Liver (tissue), 9 donors: ENCODE data around the gene PWWP2B. TPM values are rescaled to one million over a fixed set of nuclear protein-coding genes. Genes with fewer than 3 reads are reported as not detected.

ENCODE experiments used
- DNase-seq: peaks from one replicate; pipeline ENCODE4 v3.0.0-alpha.2; 2017; ENCODE audit warnings: low spot score
- H3K27ac ChIP-seq, 2 donors: one replicate each; pipeline ENCODE4 v1.7.0; 2013; ENCODE audit warnings: inconsistent platforms in 2 of 2, low read length in 2 of 2, control low read depth in 1 of 2, low read depth in 1 of 2, mild to moderate bottlenecking in 1 of 2
- H3K27me3 ChIP-seq, 4 donors: one replicate each; pipeline versions ENCODE4 v1.6.1 to v1.7.0; 2013; ENCODE audit warnings: low read length in 3 of 4, inconsistent platforms in 1 of 4, mild to moderate bottlenecking in 1 of 4, moderate library complexity in 1 of 4; ENCODE audit not compliant: control insufficient read depth in 4 of 4, insufficient read depth in 4 of 4
- H3K36me3 ChIP-seq, 4 donors: one replicate each; pipeline versions ENCODE4 v1.6.1 to v1.7.0; 2013; ENCODE audit warnings: low read length in 3 of 4, mild to moderate bottlenecking in 3 of 4, low read depth in 1 of 4, moderate library complexity in 1 of 4; ENCODE audit not compliant: control insufficient read depth in 4 of 4, insufficient read depth in 3 of 4
- H3K4me1 ChIP-seq, 4 donors: one replicate each; pipeline versions ENCODE4 v1.6.1 to v1.7.0; 2013; ENCODE audit warnings: low read length in 3 of 4, mild to moderate bottlenecking in 3 of 4, moderate library complexity in 1 of 4; ENCODE audit not compliant: control insufficient read depth in 4 of 4, insufficient read depth in 4 of 4
- H3K4me3 ChIP-seq, 3 donors: one replicate each; pipeline versions ENCODE4 v1.6.1 to v1.7.0; 2013; ENCODE audit warnings: low read length in 3 of 3, control low read depth in 1 of 3, low read depth in 1 of 3, mild to moderate bottlenecking in 1 of 3
- H3K9ac ChIP-seq, 2 donors: one replicate each; pipeline ENCODE4 v1.7.0; 2013; ENCODE audit warnings: low read length in 2 of 2, mild to moderate bottlenecking in 2 of 2, moderate library complexity in 2 of 2, control low read depth in 1 of 2, low read depth in 1 of 2
- H3K9me3 ChIP-seq, 4 donors: one replicate each; pipeline versions ENCODE4 v1.6.1 to v1.7.0; 2013; ENCODE audit warnings: low read length in 3 of 4; ENCODE audit not compliant: control insufficient read depth in 4 of 4
- EGR1 ChIP-seq, 2 donors: IDR thresholded peaks; 2 replicates each; pipeline ENCODE4 v1.6.1; 2016 to 2018; ENCODE audit warnings: antibody characterized with exemption in 2 of 2, low read depth in 2 of 2
- FOXA1 ChIP-seq: IDR thresholded peaks from 2 replicates; pipeline ENCODE4 v1.6.1; 2016; ENCODE audit warnings: antibody characterized with exemption
- FOXA2 ChIP-seq: IDR thresholded peaks from 2 replicates; pipeline ENCODE4 v1.6.1; 2016; ENCODE audit warnings: antibody characterized with exemption
- GABPA ChIP-seq, 2 donors: IDR thresholded peaks in 1 of 2; conservative IDR thresholded peaks in 1 of 2; 2 replicates each; pipeline ENCODE4 v1.6.1; 2016; ENCODE audit warnings: antibody characterized with exemption in 2 of 2, mild to moderate bottlenecking in 1 of 2, moderate library complexity in 1 of 2
- HNF4A ChIP-seq, 2 donors: conservative IDR thresholded peaks; 2 replicates each; pipeline ENCODE4 v1.6.1; 2016; ENCODE audit warnings: antibody characterized with exemption in 2 of 2, mild to moderate bottlenecking in 2 of 2
- HNF4G ChIP-seq: IDR thresholded peaks from 2 replicates; pipeline ENCODE4 v1.6.1; 2016; ENCODE audit warnings: antibody characterized with exemption
- JUND ChIP-seq, 2 donors: IDR thresholded peaks; 2 replicates each; pipeline ENCODE4 v1.6.1; 2016; ENCODE audit warnings: antibody characterized with exemption in 2 of 2
- NR2F2 ChIP-seq: IDR thresholded peaks from 2 replicates; pipeline ENCODE4 v1.6.1; 2016; ENCODE audit warnings: antibody characterized with exemption
- RAD21 ChIP-seq, 2 donors: IDR thresholded peaks; 2 replicates each; pipeline ENCODE4 v1.6.1; 2016; ENCODE audit warnings: antibody characterized with exemption in 2 of 2, mild to moderate bottlenecking in 2 of 2
- RXRA ChIP-seq, 2 donors: IDR thresholded peaks; 2 replicates each; pipeline ENCODE4 v1.6.1; 2017 to 2018; ENCODE audit warnings: antibody characterized with exemption in 2 of 2, mild to moderate bottlenecking in 1 of 2
- SP1 ChIP-seq: IDR thresholded peaks from 2 replicates; pipeline ENCODE4 v1.6.1; 2018; ENCODE audit warnings: antibody characterized with exemption, mild to moderate bottlenecking
- TAF1 ChIP-seq: conservative IDR thresholded peaks from 2 replicates; pipeline ENCODE4 v1.6.1; 2016; ENCODE audit warnings: antibody characterized with exemption, mild to moderate bottlenecking
- YY1 ChIP-seq: IDR thresholded peaks from 2 replicates; pipeline ENCODE4 v1.6.1; 2016; ENCODE audit warnings: antibody characterized with exemption, mild to moderate bottlenecking
- WGBS: extraction: QIAGEN DNeasy Blood & Tissue Kit; methylation state at CpG from one replicate; pipeline ENCODE4 v1.1.7; 2013; 5-methylcytosine and 5-hydroxymethylcytosine counted together
- polyA plus RNA-seq, 2 donors: library from polyadenylated mRNA; stranded (reverse) in 1 of 2; unstranded in 1 of 2; fragments of 200-250 nt in 1 of 2; fragments of >200 nt in 1 of 2; fragmentation: Nextera tagmentation in 1 of 2; extraction: Ambion mirVana in 1 of 2; gene quantifications; one replicate each; pipeline versions ENCODE4 v1.2.1 to v1.2.3, GENCODE V29; 2013 to 2015
- total RNA-seq, 2 donors: library from RNA; depleted of rRNA; stranded (reverse); fragments of >200 nt; gene quantifications; one replicate each; pipeline ENCODE4 v1.2.3, GENCODE V29; 2014
- TF ChIP-seq, protein P1 (sequence below): IDR thresholded peaks from 2 replicates; pipeline ENCODE4 v1.6.1; 2016; ENCODE audit warnings: antibody characterized with exemption, mild to moderate bottlenecking
- TF ChIP-seq, protein P2 (sequence below): fragments of 150-350 bp; IDR thresholded peaks from 2 replicates; pipeline ENCODE4 v1.5.1; 2017; ENCODE audit warnings: improper control_type of control experiment, low read depth, low read length; ENCODE audit not compliant: missing input control
- TF ChIP-seq, protein P3 (sequence below): IDR thresholded peaks from 2 replicates; pipeline ENCODE4 v1.6.1; 2016; ENCODE audit warnings: antibody characterized with exemption
- TF ChIP-seq, protein P4 (sequence below): IDR thresholded peaks from 2 replicates; pipeline ENCODE4 v1.6.1; 2016; ENCODE audit warnings: antibody characterized with exemption
- TF ChIP-seq, protein P5 (sequence below): IDR thresholded peaks from 2 replicates; pipeline ENCODE4 v1.6.1; 2016; ENCODE audit warnings: antibody characterized with exemption
- donor health status: healthy.
- donor health status: healthy.
- donor health status: healthy.
- donor health status: healthy.
- donor health status: healthy.

The PWWP2B gene
- total and polyA plus RNA-seq, 4 donors = 0.75 to 4.2 (median 3.6) TPM

DNA sequence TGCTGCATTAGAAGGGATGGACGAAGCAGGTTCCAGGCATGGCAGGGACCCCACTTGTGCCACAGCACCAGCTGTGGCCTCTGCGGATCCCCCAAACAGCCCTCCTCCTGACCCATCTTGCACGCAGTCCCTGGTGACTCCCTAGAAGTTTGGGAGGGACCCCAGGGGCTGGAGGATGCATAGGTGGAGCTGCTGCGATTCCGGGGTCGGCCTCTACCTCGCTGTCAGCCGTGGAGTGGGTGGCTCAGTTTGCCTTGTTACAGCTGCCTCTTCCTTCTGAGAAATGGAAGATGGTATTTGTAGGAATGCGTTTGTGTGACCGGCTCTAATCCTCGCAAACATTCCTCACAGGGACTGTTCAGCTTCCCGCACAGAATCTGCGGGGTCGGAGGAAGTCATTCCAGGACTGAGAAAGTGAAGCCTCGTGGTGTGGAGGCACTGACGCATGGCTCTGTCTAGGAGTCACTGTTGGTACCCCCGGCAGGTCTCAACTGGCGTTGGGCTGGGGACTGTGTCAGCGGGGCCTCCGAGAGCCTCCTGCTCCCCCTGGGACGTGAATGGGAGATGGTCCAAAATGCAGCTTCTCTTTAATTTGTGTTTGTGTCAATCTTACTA, 17.5 kb downstream of the PWWP2B start (continued):
- no peak for TF ChIP-seq NR2F2

- no peak for DNase-seq
- H3K36me3 ChIP-seq = no peaks in the 10 kb centered on the region
- TF ChIP-seq SP1 = no peak
- no peak for TF ChIP-seq TAF1
- TF ChIP-seq HNF4A (conservative IDR thresholded peaks at IDR 0.05) = no peak
- no peak for TF ChIP-seq HNF4G
- TF ChIP-seq YY1 = no peak
- TF ChIP-seq, protein P1, sequence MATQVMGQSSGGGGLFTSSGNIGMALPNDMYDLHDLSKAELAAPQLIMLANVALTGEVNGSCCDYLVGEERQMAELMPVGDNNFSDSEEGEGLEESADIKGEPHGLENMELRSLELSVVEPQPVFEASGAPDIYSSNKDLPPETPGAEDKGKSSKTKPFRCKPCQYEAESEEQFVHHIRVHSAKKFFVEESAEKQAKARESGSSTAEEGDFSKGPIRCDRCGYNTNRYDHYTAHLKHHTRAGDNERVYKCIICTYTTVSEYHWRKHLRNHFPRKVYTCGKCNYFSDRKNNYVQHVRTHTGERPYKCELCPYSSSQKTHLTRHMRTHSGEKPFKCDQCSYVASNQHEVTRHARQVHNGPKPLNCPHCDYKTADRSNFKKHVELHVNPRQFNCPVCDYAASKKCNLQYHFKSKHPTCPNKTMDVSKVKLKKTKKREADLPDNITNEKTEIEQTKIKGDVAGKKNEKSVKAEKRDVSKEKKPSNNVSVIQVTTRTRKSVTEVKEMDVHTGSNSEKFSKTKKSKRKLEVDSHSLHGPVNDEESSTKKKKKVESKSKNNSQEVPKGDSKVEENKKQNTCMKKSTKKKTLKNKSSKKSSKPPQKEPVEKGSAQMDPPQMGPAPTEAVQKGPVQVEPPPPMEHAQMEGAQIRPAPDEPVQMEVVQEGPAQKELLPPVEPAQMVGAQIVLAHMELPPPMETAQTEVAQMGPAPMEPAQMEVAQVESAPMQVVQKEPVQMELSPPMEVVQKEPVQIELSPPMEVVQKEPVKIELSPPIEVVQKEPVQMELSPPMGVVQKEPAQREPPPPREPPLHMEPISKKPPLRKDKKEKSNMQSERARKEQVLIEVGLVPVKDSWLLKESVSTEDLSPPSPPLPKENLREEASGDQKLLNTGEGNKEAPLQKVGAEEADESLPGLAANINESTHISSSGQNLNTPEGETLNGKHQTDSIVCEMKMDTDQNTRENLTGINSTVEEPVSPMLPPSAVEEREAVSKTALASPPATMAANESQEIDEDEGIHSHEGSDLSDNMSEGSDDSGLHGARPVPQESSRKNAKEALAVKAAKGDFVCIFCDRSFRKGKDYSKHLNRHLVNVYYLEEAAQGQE = no peak
- no peak for TF ChIP-seq NR2F2
- no peak for TF ChIP-seq RXRA (IDR thresholded peaks at IDR 0.05)
- TF ChIP-seq EGR1 (IDR thresholded peaks at IDR 0.05; ENCODE audit: low read depth in 2 of 2) = no peak
- TF ChIP-seq, protein P2, sequence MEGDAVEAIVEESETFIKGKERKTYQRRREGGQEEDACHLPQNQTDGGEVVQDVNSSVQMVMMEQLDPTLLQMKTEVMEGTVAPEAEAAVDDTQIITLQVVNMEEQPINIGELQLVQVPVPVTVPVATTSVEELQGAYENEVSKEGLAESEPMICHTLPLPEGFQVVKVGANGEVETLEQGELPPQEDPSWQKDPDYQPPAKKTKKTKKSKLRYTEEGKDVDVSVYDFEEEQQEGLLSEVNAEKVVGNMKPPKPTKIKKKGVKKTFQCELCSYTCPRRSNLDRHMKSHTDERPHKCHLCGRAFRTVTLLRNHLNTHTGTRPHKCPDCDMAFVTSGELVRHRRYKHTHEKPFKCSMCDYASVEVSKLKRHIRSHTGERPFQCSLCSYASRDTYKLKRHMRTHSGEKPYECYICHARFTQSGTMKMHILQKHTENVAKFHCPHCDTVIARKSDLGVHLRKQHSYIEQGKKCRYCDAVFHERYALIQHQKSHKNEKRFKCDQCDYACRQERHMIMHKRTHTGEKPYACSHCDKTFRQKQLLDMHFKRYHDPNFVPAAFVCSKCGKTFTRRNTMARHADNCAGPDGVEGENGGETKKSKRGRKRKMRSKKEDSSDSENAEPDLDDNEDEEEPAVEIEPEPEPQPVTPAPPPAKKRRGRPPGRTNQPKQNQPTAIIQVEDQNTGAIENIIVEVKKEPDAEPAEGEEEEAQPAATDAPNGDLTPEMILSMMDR = no peak
- no peak for TF ChIP-seq RAD21 (IDR thresholded peaks at IDR 0.05)
- no peak for TF ChIP-seq FOXA2
- TF ChIP-seq, protein P3, sequence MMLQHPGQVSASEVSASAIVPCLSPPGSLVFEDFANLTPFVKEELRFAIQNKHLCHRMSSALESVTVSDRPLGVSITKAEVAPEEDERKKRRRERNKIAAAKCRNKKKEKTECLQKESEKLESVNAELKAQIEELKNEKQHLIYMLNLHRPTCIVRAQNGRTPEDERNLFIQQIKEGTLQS = no peak
- TF ChIP-seq GABPA (IDR thresholded peaks at IDR 0.05 in 1 of 2, conservative IDR thresholded peaks at IDR 0.05 in 1 of 2) = no peak
- no peak for TF ChIP-seq FOXA1
- TF ChIP-seq, protein P4, sequence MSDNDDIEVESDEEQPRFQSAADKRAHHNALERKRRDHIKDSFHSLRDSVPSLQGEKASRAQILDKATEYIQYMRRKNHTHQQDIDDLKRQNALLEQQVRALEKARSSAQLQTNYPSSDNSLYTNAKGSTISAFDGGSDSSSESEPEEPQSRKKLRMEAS = no peak
- TF ChIP-seq, protein P5, sequence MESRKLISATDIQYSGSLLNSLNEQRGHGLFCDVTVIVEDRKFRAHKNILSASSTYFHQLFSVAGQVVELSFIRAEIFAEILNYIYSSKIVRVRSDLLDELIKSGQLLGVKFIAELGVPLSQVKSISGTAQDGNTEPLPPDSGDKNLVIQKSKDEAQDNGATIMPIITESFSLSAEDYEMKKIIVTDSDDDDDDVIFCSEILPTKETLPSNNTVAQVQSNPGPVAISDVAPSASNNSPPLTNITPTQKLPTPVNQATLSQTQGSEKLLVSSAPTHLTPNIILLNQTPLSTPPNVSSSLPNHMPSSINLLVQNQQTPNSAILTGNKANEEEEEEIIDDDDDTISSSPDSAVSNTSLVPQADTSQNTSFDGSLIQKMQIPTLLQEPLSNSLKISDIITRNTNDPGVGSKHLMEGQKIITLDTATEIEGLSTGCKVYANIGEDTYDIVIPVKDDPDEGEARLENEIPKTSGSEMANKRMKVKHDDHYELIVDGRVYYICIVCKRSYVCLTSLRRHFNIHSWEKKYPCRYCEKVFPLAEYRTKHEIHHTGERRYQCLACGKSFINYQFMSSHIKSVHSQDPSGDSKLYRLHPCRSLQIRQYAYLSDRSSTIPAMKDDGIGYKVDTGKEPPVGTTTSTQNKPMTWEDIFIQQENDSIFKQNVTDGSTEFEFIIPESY = no peak
- TF ChIP-seq JUND (IDR thresholded peaks at IDR 0.05) = no peak
- peaks cover 0 to 17% (median 1%) of the 10 kb centered on the region in 4 donors for H3K4me1 ChIP-seq
- no peaks in the 10 kb centered on the region for H3K9me3 ChIP-seq
- no peak overlapping the region for H3K4me3 ChIP-seq
- no peaks in the 10 kb centered on the region for H3K27me3 ChIP-seq
- 97% methylated on average over 5 of the region's 5 CpGs for WGBS
- H3K27ac ChIP-seq = no peak overlapping the region
- no peak overlapping the region for H3K9ac ChIP-seq
These were observed 18.3 kb downstream of the PWWP2B start for GRCh38 chr10:132415255-132415654.
